CD4-positive, alpha-beta T cell treated with Interleukin-17A for 1 hour (primary cell): ENCODE data around the gene SPN.
"Not testable (repeated sequence)": the region's sequence is repeated elsewhere in the genome, so short reads cannot be mapped to it uniquely, and the experiment has no call there.

ENCODE experiments used
- DNase-seq: peaks from one replicate; pipeline ENCODE4 v3.0.0-alpha.2; 2020

Gene SPN

DNA sequence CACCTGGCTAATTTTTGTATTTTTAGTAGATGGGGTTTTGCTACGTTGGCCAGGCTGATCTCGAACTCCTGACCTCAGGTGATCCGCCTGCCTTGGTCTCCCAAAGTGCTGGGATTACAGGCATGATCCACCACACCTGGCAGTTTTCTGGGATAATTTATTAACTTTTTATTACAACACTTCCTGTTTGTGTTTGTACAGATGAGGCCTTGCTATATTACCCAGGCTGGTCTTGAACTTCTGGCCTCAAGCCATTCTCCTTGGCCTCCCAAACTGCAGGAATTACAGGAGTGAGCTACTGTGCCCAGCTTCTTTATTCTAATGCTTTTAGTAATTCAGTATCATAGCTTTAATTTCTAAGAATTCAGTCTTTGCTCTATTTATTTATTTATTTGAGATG lies 16.1 kb upstream of the SPN start:
- no peak for DNase-seq

DNA sequence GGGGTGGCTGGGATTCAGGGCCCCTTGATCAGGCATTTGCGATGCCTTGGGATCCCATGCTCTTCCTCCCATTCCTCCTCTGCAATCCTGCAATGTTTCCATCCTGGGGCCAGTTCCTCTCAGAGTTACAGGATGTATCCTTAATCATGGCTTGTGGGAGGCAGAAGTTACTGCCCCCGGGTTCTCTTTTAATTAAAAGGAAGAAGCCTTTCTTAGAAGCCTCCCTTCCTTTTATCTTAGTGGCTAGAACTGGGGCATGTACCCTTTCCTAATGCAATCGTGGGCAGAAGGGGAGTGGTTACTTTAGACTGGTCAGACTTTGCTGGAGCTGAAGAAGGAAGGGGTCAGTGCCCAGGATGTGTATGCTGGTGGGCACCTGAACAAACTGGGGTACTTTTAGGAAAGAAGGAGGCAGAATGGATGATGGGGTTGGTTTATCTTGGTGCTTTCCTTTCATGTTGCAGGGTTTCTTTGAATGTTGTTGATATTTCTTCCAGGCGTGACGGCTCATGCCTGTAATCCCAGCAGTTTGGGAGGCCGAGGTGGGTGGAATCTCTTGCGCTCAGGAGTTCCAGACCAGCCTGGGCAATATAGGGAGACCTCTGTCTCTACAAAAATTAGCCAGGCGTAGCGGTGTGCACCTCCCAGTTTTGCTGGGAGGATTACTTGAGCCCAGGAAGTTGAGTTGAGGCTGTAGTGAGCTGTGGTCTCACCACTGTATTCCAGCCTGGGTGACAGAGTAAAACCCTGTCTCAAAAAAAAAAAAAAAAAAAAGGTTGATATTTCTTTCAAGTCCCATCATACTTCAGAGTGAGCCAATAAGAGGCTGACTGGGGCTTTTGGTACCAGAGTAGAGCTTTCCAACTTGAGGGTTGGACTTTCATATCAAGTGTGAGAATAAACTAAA lies 13.2 kb upstream of the SPN start:
- DNase-seq, result no peak

DNA sequence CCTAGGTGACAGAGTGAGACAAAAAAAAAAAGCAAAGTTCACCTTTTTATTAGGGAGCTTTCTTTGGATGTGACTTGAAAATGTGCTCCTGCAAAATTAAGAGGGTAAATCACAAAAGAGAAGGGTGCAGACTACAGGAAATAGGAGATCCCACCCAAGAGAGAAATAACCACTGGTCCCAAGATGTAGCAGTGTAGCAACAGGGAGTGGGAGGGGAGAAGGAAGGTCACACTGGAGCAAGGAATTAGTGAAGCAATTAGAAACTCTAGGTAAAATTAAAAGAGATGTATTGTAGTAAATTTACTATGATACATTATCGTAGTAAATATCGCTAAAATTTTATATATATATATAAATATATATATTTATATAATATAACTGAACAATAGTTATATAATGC lies 12.3 kb upstream of the SPN start:
- DNase-seq, result no peak

DNA sequence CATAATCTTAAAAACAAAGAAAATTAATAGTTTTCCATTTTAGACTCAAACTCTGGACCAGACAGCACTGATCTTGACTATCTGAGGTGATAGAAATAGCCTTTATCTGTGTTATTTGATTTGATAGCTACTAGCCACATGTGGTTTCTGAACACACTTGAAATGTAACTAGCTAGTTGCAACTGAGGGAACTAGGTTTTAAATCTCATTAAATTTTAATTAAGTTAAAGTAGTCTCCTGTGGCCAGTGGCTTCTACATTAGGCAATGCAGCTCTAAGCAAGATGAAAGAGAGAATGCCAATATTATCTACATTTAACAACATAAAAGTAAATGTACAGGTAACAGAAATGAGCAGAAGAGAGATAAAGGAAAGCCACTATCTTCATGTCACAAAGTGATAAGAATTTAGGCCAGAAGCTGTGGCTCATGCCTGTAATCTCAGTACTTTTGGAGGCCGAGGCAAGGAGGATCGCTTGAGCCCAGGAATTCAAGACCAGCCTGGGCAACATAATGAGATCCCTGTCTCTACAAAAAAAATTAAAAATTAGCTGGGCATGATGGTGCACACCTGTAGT lies 11.2 kb upstream of the SPN start:
- no peak for DNase-seq

DNA sequence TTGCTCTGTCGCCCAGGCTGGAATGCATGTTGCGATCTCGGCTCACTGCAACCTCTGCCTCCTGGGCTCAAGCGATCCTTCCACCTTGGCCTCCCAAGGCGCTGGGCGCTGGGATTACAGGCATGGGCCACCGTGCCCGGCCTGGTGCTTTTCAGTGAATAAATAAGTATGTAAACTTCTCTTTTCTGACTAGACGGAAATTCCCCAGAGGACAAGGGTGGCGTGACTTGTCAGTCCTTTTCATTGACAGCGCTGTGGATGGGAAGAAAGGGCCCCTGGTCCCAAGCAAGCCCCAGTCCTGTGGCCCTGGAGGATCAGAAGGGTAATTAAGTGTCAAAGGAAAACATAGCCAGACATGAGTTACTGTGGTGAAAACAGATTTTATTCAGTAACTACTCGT lies 9.6 kb upstream of the SPN start:
- DNase-seq, result no peak

DNA sequence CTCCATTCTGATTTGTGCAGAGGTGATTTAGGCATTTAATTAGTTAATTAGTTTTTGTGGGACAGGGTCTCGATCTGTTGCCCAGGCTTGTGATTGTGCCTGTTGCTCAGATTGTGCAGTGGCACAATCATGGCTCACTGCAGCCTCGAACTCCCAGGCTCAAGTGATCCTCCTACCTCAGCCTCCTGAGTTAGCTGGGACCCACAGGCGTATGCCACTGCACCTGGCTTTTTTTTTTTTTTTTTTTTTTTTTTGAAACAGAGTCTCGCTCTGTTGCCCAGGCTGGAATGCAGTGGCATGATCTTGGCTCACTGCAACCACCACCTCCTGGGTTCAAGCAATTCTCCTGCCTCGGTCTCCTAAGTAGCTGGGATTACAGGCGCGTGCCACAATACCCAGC lies 9.2 kb upstream of the SPN start:
- DNase-seq, result not testable (repeated sequence)

DNA sequence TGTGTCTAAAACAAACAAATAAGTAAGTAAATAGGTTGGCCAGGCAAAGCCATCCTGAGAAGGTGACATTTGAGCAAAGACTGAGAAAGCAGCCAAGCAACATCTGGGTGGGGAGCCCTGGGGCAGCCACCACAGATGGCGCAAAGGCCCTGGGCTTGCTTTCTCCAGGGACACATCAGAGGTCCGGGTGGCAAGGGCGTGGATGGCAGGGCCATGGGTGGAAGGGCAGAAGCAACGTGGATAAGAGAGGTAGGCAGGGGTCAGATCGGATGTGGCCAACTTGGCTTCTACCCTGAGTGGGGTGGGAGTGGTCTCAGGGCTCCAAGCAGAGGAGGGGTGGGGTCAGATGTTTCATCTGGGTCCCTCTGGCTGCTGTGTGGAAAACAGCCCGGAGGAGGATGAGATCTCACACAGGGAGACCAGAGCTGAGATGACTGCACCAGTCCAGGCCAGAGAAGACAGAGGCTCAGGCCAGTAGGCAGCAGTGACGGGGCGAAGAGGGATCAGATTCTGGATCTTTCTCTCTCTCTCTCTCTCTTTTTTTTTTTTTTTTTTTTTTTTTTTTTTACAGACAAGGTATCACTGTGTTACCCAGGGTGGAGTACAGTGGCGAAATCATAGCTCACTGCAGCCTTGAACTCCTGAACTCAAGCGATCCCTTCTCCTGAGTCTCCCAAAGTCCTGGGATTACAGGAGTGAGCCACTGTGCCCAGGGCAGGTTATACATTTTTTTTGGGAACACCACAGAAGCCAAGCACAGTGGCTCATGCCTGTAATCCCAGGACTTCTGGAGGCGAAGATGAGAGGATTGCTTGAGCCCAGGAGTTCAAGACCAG lies 6.1 kb upstream of the SPN start:
- DNase-seq, result no peak

DNA sequence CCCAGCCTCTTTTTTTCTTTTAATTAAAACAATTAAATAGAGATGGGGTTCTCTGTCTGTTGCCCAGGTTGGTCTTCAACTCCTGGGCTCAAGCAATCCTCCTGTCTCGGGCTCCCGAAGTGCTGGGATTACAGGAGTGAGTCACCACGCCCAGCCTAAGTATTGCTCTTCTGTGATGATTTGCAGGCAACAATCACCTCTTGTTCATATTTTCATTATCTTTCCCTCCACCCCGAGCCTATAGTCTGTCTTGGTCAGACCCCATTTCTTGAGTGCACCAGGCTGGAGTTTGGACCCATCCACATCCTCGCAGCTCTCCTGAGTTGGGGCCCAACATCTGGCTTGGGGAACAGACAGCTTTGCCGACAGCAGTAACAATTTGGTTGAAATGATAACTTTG lies 4.3 kb upstream of the SPN start:
- DNase-seq, result no peak

DNA sequence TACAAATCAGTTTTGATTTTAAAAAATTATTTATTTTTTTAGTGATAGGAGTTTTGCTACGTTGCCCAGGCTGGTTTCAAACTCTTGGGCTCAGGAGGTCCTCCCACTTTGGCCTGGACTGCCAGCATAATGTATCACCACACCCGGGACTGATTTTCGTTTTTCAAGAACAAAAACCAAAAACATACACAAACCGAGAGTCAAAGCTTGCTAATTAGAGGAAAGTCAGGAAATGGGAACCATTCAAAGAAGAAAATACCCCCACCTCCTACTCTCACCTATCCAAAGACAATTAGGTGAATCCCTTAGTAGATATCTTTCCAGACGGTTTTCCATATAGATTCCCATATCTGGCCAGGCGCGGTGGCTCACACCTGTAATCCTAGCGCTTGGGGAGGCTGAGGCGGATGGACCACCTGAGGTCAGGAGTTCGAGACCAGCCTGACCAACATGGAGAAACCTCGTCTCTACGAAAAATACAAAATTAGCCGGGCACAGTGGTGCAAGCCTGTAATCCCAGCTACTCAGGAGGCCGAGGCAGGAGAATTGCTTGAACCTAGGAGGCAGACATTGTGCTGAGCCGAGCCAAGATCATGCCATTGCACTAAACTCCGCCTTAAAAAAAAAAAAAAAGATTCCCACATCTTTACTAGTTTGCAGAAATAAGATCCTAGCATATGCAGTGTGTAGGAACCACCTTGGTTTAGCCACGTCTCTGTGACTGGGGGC lies 883 bp upstream of the SPN start:
- no peak for DNase-seq

DNA sequence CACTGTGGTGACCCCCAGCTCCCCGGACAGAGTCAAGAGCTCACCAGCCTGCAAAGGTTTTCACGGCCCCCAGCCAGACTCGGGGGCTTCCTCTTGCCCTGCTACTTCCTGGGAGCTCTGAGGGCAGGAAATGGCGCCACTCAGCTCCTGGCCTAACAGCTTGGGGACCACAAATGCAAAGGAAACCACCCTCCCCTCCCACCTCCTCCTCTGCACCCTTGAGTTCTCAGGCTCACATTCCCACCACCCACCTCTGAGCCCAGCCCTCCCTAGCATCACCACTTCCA lies 375 bp upstream of the SPN start:
- DNase-seq, result peak; percentile 60

DNA sequence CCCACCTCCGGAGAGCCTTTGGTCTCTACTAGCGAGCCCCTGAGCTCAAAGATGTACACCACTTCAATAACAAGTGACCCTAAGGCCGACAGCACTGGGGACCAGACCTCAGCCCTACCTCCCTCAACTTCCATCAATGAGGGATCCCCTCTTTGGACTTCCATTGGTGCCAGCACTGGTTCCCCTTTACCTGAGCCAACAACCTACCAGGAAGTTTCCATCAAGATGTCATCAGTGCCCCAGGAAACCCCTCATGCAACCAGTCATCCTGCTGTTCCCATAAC lies 702 bp downstream of the SPN start:
- peak; percentile 26 for DNase-seq

DNA sequence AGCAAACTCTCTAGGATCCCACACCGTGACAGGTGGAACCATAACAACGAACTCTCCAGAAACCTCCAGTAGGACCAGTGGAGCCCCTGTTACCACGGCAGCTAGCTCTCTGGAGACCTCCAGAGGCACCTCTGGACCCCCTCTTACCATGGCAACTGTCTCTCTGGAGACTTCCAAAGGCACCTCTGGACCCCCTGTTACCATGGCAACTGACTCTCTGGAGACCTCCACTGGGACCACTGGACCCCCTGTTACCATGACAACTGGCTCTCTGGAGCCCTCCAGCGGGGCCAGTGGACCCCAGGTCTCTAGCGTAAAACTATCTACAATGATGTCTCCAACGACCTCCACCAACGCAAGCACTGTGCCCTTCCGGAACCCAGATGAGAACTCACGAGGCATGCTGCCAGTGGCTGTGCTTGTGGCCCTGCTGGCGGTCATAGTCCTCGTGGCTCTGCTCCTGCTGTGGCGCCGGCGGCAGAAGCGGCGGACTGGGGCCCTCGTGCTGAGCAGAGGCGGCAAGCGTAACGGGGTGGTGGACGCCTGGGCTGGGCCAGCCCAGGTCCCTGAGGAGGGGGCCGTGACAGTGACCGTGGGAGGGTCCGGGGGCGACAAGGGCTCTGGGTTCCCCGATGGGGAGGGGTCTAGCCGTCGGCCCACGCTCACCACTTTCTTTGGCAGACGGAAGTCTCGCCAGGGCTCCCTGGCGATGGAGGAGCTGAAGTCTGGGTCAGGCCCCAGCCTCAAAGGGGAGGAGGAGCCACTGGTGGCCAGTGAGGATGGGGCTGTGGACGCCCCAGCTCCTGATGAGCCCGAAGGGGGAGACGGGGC lies 1.3 kb downstream of the SPN start:
- DNase-seq, result peak; percentile 48

DNA sequence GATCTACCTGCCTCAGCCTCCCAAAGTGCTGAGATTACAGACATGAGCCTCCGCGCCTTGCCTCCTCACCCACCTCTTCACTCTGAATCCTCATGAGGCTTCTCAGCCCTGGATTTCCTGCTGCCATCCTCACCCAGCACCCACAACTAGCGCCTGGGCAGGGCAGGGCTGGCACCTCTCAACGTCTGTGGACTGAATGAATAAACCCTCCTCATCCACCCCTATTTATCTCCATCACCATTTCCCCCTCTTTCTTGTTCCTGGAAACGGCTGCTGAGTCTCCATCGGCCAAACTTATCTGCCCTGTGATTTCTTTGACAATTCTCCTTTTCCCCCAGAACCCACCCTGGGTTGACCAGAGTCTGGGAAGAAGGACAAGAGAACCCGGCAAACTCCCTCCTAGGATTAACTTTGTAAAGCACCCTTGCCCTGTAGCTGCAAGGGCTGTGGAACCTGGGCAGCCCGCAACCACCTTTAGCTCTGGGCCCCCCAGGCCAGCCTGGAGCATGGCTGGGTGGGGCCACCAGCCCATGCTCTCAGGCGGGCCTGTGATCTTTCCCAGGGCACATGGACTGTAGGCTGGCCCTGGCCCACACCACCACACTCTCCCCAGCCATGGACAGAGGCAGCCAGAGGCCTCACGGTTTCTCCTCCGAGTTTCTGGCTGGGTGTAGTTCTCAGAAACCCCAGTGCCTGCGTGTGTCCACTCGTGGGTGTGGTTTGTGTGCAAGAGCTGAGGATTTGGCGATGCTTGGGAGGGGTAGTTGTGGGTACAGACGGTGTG lies 2.4 kb downstream of the SPN start:
- DNase-seq, result peak; percentile 48

DNA sequence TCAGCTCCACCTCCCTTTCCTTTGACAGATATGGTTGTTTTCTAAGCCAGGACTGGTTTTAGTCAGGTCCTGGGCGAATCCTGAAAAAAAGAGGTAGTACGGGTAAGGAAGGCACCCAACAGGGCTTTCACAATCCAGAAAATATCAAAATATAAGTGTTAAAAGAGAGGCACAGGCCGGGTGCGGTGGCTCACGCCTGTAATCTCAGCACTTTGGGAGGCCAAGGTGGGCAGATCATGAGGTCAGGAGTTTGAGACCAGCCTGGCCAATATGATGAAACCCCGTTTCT lies 4.2 kb downstream of the SPN start:
- DNase-seq, result not testable (repeated sequence)

DNA sequence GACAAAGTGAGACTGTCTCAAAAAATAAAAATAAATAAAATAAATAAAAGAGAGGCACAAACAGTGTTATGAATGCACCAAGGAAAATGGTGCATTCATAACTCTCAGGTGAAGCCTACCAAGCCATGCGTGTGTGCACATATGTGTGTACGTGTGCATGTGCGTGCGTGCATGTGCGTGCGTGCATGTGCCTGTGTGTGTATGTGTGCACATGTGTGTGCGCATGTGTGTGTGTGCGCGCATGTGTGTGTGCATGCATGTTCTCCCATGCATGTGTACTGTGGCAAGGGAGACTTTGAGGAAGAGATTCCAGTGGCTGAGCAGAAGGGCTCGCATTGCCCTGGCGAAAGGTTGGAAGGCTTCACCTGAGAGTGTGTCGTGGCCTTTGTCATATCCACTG lies 4.7 kb downstream of the SPN start:
- DNase-seq, result no peak

DNA sequence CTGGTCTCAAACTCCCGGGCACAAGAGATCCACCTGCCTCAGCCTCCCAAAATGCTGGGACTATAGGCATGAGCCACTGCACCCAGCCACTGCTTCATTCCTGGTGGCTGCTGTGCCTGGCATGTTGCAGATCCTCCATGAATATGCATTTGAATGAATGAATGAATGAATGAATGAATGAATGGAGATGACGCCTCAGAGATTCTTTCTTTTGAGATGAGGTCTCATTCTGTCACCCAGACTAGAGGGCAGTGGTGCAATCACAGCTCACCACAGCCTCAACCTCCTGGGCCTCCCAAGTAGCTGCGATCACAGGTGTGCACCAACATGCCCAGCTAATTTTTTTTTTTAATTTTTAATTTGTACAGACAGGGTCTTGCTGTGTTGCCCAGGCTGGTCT lies 5.2 kb downstream of the SPN start:
- no peak for DNase-seq

DNA sequence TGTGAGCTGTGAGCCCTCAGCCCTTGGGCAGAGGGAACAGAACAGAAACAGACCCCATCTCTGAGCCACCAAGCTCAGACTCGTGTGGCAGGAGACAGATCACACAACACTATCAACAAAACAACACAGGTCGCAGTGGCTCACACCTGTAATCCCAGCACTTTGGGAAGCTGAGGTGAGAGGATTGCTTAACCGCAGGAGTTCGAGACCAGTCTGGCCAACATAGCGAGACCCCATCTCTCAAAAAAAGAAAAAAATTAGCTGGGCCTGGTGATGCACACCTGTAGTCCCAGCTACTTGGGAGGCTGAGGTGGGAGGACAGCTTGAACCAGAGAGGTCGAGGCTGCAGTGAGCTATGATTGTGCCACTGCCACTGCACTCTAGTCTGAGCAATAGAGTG lies 10.5 kb downstream of the SPN start:
- DNase-seq, result no peak

DNA sequence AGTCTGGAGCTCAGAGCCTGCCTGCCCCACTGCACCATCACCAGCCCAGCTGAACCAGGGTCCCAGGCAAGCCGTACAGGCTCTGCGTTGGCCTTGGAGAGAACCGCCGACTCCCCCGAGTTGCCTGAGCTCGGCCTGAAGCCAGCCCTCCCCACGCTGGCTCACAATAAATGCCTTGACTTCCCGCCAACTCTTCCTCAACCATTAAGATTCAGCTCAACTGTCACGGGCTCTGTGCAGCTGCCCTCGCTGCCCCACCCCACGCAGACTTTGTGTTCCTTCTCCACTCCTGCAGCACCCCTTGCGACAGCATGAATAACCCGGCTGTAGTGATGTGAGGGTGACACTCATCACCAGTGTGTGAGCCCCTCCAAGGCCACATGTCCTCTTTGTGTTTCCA lies 11.1 kb downstream of the SPN start:
- no peak for DNase-seq

DNA sequence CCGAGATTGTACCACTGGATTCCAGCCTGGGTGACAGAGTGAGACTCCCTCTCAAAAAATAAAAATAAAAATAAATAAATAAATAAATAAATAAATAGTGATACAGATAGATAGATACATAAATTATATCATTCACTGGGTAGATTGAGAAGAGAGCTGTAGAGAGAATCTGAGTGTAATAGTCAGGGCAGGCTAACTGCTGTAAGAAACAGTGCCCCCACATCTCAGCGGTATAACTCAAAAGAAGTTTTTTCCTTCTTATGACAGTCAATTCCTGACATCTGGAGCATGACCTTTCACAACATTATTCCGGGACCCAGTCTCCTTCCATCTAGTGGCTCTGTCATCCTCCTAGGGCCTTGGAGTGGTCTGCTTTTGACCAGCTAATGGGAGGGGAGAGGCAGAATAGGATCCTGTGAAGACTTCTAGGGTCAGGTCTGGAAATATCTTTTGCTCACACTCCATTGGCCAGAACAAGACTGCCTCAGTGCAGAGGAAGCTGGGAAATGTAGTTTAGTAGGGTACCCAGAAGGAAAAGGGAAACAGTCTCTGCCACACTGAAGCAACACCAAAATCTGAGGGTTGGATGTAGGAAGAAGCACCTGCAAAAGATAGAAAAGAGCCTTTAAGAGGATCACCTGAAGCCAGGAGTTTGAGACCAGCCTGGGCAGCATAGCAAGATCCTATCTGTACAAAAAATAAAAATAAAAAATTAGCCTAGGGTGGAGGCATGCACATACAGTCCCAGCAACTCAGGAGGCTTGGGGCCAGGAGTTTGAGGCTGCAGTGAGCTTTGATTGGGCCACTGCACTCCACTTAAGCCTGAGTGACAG lies 13.0 kb downstream of the SPN start:
- DNase-seq, result peak; percentile 51

DNA sequence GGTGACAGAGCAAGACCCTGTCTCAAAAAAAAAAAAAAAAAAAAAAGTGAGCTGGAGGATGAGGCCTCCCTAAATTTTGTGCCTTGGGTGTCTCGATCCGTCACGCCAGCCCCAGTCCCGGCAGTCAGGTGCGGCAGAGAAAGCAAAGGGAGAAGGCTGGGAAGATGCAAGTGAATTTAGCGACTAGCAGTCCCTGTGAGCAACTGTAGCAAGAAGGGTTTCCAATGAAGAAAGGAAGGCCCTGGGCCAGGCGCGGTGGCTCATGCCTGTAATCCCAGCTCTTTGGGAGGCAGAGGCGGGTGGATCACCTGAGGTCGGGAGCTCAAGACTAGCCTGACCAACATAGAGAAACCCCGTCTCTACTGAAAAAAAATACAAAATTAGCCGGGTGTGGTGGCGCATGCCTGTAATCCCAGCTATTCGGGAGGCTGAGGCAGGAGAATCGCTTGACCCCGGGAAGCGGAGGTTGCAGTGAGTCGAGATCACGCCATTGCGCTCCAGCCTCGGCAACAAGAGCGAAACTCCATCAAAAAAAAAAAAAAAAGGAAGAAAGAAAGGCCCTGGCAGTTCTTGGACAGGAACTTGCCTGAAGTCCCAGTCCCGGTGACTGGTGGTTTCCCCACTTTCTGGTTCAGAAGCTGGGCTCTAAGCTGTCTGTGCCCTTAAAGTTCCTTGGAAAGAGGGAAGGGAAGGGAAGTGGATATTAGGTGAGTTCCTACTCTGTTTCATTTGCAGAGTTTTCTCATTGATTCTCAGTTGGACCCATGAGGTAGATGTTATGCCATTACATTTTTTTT lies 14.1 kb downstream of the SPN start:
- DNase-seq, result no peak
